ENCODE results near the gene NOLC1.

Gene NOLC1

DNA sequence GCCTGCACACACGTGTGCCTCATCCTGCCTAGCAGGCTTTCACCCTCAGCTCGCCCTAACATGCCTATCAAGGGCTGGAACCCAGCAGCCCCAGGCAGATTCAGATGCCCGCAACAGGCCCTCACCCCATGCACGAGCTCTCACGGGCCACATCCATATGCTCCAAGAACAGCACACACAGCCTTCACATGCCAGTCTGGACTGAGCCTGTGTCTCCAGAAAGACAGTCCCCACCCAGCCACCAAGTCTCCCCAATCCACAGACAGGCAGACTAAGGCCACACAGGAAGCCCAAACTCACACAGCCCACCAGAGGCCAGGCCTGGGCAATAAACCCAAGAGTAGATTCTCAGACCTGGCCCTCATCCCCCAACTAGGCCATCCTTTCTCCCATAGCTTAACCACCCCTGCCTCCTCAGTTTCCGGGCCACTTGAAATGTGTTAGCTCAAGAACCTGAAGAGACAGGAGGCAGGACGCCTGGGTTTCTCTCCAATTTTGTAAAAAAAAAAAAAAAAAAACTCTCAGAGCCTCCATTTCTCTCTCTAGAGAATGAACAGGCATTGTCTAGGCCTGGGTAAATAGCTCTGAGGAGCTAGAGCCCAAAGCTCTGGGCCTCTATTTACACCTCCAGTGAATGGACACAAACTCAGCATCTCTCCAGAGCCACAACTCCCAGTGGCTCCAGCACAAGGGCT lies 38.8 kb upstream of the NOLC1 start:
- no peak for FAIRE-seq

DNA sequence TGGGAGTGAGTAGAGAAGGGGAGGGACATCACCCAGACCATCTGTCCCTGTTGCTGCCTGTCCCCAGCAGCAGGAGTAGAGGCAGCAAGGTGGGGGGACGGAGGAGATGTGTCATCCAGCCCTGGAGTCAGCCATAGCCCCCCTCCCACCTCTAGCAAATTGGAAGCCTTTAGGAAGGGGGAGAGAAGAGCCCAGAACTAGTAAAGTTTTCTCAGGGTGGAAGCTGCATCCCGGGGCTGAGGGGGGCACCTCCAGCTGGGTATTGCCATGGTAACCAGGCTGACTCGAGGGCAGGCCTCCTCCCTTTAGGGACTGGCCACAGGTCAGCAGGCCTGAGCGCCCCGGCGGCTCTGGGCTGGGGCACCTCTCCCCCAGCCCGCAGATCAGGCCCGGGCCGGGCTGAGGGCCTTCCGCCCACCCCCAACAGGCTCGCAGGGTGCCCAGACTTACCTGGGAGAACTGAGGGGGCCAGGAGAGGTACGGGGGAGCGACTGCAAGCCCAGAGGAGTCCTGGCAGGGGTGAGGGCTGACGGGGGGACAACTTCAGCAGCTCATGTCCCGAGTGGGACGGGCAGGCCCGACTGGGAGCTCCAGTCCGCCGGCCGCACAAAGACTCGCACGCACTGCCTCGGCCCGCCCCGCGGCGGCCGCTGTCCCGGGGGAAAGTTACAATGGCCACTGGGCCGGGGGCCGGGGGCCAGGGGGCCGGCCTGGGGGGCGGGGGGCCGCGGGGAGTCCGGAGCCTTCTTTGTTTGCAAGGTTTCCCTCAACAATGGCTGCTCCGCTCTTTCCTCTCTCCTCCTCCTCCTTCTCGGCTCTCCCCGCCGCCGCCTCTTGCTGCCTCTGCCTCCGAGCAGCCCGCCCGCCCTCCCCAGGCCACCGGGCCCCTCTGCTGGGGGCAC lies 38.0 kb upstream of the NOLC1 start:
- FAIRE-seq (no peak), DNase-seq (ENCODE audit: insufficient read length, low spot score) (no peak)
- TF ChIP-seq, protein P1, sequence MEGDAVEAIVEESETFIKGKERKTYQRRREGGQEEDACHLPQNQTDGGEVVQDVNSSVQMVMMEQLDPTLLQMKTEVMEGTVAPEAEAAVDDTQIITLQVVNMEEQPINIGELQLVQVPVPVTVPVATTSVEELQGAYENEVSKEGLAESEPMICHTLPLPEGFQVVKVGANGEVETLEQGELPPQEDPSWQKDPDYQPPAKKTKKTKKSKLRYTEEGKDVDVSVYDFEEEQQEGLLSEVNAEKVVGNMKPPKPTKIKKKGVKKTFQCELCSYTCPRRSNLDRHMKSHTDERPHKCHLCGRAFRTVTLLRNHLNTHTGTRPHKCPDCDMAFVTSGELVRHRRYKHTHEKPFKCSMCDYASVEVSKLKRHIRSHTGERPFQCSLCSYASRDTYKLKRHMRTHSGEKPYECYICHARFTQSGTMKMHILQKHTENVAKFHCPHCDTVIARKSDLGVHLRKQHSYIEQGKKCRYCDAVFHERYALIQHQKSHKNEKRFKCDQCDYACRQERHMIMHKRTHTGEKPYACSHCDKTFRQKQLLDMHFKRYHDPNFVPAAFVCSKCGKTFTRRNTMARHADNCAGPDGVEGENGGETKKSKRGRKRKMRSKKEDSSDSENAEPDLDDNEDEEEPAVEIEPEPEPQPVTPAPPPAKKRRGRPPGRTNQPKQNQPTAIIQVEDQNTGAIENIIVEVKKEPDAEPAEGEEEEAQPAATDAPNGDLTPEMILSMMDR (IDR thresholded peaks at IDR 0.05; ENCODE audit: insufficient read depth, missing control alignments) = no peak

More for the DNA sequence above, 38.8 kb upstream of the NOLC1 start:
- TF ChIP-seq, protein P1 (IDR thresholded peaks at IDR 0.05; ENCODE audit: insufficient read depth, missing control alignments) = no peak
- no peak for DNase-seq (ENCODE audit: insufficient read length, low spot score)

DNA sequence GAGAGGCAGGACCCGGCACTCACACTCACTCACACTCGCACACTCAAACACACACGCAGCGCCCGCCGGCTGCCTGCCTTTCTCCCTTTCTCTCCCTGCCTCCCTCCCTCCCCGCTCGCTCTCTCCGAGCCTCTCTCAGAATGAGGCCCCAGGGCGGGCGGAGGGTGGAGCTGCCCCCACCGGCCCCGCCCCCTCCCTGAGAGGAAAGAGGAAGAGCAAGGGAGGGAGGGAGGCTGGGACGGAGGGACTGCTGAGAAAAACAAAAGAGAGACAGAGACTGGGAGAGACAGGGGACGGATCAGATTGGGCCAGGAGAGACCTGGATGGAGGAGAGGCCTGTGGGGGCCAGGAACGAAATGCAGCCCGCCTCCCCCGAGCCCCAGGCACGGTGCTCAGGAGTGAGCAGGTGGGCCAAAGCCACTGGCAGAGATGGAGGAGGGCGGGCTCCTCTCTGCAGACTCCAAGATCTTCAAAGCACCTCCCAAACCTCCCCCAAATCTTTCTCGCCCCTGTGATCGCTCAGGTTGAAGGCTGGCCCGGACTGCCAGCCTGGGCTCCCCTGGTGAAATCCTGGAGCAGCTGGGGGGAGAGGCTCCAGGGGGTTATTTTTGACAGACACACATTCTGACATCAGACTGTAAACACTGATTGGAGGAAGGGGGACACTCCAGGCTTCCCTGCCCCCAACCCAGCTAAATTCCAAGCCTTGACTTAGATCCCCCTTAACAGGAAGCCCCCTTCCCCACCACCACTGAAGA lies 37.1 kb upstream of the NOLC1 start:
- DNase-seq (ENCODE audit: insufficient read length, low spot score) = peak; percentile 50
- no peak for FAIRE-seq
- TF ChIP-seq, protein P1 (IDR thresholded peaks at IDR 0.05; ENCODE audit: insufficient read depth, missing control alignments) = no peak

DNA sequence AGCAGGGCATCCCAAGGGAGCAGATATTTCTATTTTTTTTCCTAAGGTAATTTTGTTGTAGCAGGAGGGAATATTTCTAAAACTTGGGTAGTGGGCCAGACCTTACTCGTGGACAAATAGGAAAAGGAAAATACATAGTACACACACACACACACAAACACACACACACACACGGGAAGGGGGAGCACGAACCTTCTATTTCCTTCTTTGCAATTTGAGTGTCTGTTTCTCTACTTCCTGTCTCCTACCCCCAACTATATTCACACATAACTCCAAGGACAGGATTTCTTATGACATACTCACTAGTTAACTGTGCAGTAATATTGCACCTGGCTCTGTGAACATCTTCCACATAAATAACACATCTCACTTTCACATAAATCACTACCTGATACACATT lies 36.4 kb upstream of the NOLC1 start:
- no peak for FAIRE-seq
- DNase-seq (ENCODE audit: insufficient read length, low spot score) = no peak
- TF ChIP-seq, protein P1 (IDR thresholded peaks at IDR 0.05; ENCODE audit: insufficient read depth, missing control alignments) = no peak

DNA sequence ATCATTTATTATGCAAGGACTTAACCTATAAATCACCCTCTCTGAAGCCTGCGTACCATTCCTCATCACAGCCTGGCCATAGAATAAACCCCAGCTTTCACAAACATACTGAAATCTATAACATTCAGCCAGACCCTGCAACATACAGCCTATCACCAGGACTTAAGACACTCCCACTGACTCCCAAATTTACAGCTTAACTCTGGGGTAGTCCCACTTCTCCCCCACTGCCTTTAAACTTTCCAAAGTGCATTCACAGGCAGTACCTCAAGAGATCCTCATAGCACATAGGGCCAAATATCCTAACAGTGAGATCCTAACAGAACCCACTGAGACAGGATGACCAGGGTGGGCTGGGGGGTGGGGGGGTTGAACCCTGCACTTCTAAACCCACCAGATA lies 35.5 kb upstream of the NOLC1 start:
- TF ChIP-seq, protein P1 (IDR thresholded peaks at IDR 0.05; ENCODE audit: insufficient read depth, missing control alignments) = no peak
- no peak for DNase-seq (ENCODE audit: insufficient read length, low spot score)
- FAIRE-seq = no peak

DNA sequence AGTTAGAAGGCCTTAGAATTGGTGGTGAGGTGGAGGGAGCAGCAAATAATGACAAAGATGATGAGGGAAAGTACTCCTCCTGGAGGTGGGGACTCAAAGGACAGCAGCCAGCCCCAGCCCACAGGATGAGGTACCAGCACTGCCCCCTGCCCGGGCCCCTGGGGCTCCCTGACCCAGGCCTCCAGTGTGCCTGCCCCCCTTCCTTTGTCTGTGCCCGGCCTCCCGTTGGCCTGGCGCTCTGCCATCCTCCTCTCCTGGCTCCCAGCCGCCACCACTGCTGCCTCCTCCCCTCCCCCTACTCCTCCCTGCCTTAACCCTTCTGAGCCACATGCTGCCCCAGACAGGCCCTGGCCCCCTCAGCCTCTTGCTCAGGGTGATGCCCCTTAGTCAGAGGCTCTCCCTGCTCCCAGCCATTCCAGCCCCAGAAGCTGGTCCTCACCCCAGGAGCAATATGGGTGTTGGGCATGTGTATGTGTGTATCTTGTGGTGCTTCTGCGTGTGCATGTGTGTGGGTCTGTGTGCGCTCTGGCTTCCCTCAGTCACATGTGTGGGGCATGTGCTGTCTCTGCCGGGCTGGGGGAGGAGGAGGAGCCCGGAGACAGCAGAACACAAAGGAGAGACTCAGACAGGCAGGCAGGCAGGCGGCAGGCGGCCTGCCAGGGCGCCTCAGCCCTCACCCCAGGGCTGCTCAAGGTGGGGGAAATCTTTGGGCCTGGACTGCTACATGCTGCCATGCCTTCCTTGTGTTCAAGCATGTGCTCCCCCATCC lies 34.6 kb upstream of the NOLC1 start:
- TF ChIP-seq, protein P1 (IDR thresholded peaks at IDR 0.05; ENCODE audit: insufficient read depth, missing control alignments) = no peak
- no peak for DNase-seq (ENCODE audit: insufficient read length, low spot score)
- FAIRE-seq = no peak
